ENCODE measurements around the gene MAP2K3.

The MAP2K3 gene

GRCh38 chr17:21283482-21284318 is 811 bp upstream of the MAP2K3 start:
- peak overlapping the region; percentile 56; the same call in 1 of the 2 replicates for H3K4me3 ChIP-seq (ENCODE audit: low read length)
- no peak for TF ChIP-seq ZNF274 (IDR thresholded peaks at IDR 0.05; ENCODE audit: low read depth, low read length)

GRCh38 chr17:21285164-21286065 is 904 bp downstream of the MAP2K3 start:
- peak overlapping the region; percentile 71 for H3K4me3 ChIP-seq (ENCODE audit: low read length)
- TF ChIP-seq ZNF274 (IDR thresholded peaks at IDR 0.05; ENCODE audit: low read depth, low read length) = no peak

- peak overlapping the region; percentile 71 for H3K4me3 ChIP-seq (ENCODE audit: low read length)
- TF ChIP-seq ZNF274 (IDR thresholded peaks at IDR 0.05; ENCODE audit: low read depth, low read length) = no peak
Observed at GRCh38 chr17:21286066-21286770, 1.7 kb downstream of the MAP2K3 start.

- no peak for TF ChIP-seq ZNF274 (IDR thresholded peaks at IDR 0.05; ENCODE audit: low read depth, low read length)
- H3K4me3 ChIP-seq (ENCODE audit: low read length) = peak overlapping the region; percentile 71; the same call in 1 of the 2 replicates
Observed at GRCh38 chr17:21286909-21287702, 2.6 kb downstream of the MAP2K3 start.

- no peak for TF ChIP-seq ZNF274 (IDR thresholded peaks at IDR 0.05; ENCODE audit: low read depth, low read length)
- H3K4me3 ChIP-seq (ENCODE audit: low read length) = peak overlapping the region; percentile 71; the same call in 1 of the 2 replicates
Observed at GRCh38 chr17:21287703-21288449, 3.4 kb downstream of the MAP2K3 start.

GRCh38 chr17:21288571-21289017 is 4.1 kb downstream of the MAP2K3 start:
- no peak for TF ChIP-seq ZNF274 (IDR thresholded peaks at IDR 0.05; ENCODE audit: low read depth, low read length)
- H3K4me3 ChIP-seq (ENCODE audit: low read length) = peak overlapping the region; percentile 71; the same call in 1 of the 2 replicates

GRCh38 chr17:21289175-21289901 is 4.8 kb downstream of the MAP2K3 start:
- no peak overlapping the region for H3K4me3 ChIP-seq (ENCODE audit: low read length)
- TF ChIP-seq ZNF274 (IDR thresholded peaks at IDR 0.05; ENCODE audit: low read depth, low read length) = no peak

- no peak for TF ChIP-seq ZNF274 (IDR thresholded peaks at IDR 0.05; ENCODE audit: low read depth, low read length)
- H3K4me3 ChIP-seq (ENCODE audit: low read length) = no peak overlapping the region
Observed at GRCh38 chr17:21289902-21290571, 5.5 kb downstream of the MAP2K3 start.

- H3K4me3 ChIP-seq (ENCODE audit: low read length) = no peak overlapping the region
Observed at GRCh38 chr17:21291357-21291756, 6.8 kb downstream of the MAP2K3 start.

GRCh38 chr17:21291862-21292261 is 7.4 kb downstream of the MAP2K3 start:
- no peak overlapping the region for H3K4me3 ChIP-seq (ENCODE audit: low read length)
- no peak for TF ChIP-seq ZNF274 (IDR thresholded peaks at IDR 0.05; ENCODE audit: low read depth, low read length)

More at GRCh38 chr17:21291357-21291756, 6.8 kb downstream of the MAP2K3 start:
- TF ChIP-seq ZNF274 (IDR thresholded peaks at IDR 0.05; ENCODE audit: low read depth, low read length) = no peak

All from GM08714 (cell line).